ENCODE measurements around the gene CIROP. TPM values are rescaled to one million over a fixed set of nuclear protein-coding genes. Genes with fewer than 3 reads are reported as not detected.

The CIROP gene
- total RNA-seq, 1 experiment from 2014 or later = 0.11 TPM

DNA sequence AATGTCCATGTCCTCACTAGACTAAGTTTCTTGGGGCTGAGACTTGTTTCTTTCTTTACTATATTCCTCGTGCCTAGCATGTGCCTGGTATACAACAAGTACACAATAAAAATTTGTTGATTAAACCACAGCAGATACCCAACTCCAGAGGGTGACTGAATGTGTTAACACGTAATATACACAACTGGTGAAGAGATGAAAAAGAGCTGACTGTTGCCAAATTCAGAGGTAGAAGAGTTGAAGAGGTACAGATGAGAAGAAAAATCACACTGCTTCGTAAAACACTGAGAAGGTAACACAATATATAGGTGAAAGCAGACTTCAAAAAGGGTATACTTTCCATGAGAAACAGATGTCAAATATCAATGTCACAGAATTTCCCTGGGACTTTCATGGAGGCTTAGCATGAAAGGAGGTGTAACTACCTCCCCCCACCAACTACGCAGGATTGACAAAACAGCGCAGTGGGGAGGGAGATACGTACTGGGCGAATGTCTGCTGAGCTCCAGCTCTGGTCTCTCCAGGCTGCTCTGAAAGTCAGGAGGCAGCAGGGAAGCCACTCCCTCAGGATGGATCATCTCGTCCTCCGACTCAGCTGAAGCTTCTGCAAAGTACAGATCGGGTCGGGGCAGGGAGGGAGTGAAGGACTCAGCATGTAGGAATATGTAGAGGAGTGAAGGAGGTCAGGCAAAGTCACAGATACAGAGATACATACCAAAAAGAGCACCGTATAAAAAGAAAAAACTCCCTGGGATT, 15.1 kb downstream of the CIROP start (continued):
- TF ChIP-seq, protein P1, sequence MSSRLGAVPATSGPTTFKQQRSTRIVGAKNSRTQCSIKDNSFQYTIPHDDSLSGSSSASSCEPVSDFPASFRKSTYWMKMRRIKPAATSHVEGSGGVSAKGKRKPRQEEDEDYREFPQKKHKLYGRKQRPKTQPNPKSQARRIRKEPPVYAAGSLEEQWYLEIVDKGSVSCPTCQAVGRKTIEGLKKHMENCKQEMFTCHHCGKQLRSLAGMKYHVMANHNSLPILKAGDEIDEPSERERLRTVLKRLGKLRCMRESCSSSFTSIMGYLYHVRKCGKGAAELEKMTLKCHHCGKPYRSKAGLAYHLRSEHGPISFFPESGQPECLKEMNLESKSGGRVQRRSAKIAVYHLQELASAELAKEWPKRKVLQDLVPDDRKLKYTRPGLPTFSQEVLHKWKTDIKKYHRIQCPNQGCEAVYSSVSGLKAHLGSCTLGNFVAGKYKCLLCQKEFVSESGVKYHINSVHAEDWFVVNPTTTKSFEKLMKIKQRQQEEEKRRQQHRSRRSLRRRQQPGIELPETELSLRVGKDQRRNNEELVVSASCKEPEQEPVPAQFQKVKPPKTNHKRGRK (CRISPR knock-in tag; IDR thresholded peaks at IDR 0.05; ENCODE audit: borderline replicate concordance) = no peak
- no peak for TF ChIP-seq TEAD4 (CRISPR knock-in tag; IDR thresholded peaks at IDR 0.05)

DNA sequence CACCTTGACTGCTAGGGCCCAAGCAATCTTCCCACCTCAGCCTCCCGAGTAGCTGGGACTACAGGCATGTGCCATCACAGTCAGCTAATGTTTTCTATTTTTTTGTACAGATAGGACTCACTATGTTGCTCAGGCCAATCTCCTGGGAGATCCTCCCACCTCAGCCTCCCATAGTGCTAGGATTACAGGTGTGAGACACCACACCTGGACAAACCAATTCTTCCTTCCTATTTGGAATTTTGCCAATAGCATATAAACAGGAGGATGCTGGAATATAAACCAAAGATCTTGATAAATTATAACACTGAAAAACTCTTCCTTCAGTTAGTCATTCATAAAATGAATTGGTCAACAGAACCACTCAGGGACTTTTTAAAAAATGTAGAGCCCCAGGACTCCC, 18.2 kb downstream of the CIROP start:
- Mint-ChIP-seq H3K27ac (no peak overlapping the region), H3K27me3 (ENCODE audit: low read depth) (no peaks in the 10 kb centered on the region), H3K4me1 (no peaks in the 10 kb centered on the region), H3K9me3 (no peaks in the 10 kb centered on the region), H3K36me3 (peaks cover 75% of the 10 kb centered on the region), H3K4me3 (no peak overlapping the region)
- ChIA-PET CTCF (interaction anchor here (5.0 kb wide), 1 partner anchor 18 kb away, joined by 20 read pairs; no protein-coding TSS in a partner anchor), POLR2A (no interaction called here)
- TF ChIP-seq ATF1 (CRISPR knock-in tag; IDR thresholded peaks at IDR 0.05) (no peak), HMGA2 (CRISPR knock-in tag; IDR thresholded peaks at IDR 0.05) (no peak), JUN (CRISPR knock-in tag; IDR thresholded peaks at IDR 0.05) (no peak)
- TF ChIP-seq, protein P2, sequence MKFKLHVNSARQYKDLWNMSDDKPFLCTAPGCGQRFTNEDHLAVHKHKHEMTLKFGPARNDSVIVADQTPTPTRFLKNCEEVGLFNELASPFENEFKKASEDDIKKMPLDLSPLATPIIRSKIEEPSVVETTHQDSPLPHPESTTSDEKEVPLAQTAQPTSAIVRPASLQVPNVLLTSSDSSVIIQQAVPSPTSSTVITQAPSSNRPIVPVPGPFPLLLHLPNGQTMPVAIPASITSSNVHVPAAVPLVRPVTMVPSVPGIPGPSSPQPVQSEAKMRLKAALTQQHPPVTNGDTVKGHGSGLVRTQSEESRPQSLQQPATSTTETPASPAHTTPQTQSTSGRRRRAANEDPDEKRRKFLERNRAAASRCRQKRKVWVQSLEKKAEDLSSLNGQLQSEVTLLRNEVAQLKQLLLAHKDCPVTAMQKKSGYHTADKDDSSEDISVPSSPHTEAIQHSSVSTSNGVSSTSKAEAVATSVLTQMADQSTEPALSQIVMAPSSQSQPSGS (CRISPR knock-in tag; IDR thresholded peaks at IDR 0.05; ENCODE audit: borderline replicate concordance, low read depth) = no peak
- TF ChIP-seq, protein P3, sequence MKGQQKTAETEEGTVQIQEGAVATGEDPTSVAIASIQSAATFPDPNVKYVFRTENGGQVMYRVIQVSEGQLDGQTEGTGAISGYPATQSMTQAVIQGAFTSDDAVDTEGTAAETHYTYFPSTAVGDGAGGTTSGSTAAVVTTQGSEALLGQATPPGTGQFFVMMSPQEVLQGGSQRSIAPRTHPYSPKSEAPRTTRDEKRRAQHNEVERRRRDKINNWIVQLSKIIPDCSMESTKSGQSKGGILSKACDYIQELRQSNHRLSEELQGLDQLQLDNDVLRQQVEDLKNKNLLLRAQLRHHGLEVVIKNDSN (CRISPR knock-in tag; IDR thresholded peaks at IDR 0.05) = no peak
- TF ChIP-seq, protein P4, sequence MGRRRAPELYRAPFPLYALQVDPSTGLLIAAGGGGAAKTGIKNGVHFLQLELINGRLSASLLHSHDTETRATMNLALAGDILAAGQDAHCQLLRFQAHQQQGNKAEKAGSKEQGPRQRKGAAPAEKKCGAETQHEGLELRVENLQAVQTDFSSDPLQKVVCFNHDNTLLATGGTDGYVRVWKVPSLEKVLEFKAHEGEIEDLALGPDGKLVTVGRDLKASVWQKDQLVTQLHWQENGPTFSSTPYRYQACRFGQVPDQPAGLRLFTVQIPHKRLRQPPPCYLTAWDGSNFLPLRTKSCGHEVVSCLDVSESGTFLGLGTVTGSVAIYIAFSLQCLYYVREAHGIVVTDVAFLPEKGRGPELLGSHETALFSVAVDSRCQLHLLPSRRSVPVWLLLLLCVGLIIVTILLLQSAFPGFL (CRISPR knock-in tag; IDR thresholded peaks at IDR 0.05; ENCODE audit: borderline replicate concordance) = no peak
- TF ChIP-seq, protein P5, sequence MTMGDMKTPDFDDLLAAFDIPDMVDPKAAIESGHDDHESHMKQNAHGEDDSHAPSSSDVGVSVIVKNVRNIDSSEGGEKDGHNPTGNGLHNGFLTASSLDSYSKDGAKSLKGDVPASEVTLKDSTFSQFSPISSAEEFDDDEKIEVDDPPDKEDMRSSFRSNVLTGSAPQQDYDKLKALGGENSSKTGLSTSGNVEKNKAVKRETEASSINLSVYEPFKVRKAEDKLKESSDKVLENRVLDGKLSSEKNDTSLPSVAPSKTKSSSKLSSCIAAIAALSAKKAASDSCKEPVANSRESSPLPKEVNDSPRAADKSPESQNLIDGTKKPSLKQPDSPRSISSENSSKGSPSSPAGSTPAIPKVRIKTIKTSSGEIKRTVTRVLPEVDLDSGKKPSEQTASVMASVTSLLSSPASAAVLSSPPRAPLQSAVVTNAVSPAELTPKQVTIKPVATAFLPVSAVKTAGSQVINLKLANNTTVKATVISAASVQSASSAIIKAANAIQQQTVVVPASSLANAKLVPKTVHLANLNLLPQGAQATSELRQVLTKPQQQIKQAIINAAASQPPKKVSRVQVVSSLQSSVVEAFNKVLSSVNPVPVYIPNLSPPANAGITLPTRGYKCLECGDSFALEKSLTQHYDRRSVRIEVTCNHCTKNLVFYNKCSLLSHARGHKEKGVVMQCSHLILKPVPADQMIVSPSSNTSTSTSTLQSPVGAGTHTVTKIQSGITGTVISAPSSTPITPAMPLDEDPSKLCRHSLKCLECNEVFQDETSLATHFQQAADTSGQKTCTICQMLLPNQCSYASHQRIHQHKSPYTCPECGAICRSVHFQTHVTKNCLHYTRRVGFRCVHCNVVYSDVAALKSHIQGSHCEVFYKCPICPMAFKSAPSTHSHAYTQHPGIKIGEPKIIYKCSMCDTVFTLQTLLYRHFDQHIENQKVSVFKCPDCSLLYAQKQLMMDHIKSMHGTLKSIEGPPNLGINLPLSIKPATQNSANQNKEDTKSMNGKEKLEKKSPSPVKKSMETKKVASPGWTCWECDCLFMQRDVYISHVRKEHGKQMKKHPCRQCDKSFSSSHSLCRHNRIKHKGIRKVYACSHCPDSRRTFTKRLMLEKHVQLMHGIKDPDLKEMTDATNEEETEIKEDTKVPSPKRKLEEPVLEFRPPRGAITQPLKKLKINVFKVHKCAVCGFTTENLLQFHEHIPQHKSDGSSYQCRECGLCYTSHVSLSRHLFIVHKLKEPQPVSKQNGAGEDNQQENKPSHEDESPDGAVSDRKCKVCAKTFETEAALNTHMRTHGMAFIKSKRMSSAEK (CRISPR knock-in tag; IDR thresholded peaks at IDR 0.05; ENCODE audit: borderline replicate concordance) = no peak
- TF ChIP-seq, protein P6, sequence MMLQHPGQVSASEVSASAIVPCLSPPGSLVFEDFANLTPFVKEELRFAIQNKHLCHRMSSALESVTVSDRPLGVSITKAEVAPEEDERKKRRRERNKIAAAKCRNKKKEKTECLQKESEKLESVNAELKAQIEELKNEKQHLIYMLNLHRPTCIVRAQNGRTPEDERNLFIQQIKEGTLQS (CRISPR knock-in tag; conservative IDR thresholded peaks at IDR 0.05) = no peak
- TF ChIP-seq, protein P7, sequence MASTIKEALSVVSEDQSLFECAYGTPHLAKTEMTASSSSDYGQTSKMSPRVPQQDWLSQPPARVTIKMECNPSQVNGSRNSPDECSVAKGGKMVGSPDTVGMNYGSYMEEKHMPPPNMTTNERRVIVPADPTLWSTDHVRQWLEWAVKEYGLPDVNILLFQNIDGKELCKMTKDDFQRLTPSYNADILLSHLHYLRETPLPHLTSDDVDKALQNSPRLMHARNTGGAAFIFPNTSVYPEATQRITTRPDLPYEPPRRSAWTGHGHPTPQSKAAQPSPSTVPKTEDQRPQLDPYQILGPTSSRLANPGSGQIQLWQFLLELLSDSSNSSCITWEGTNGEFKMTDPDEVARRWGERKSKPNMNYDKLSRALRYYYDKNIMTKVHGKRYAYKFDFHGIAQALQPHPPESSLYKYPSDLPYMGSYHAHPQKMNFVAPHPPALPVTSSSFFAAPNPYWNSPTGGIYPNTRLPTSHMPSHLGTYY (CRISPR knock-in tag; IDR thresholded peaks at IDR 0.05) = no peak
- DNase-seq (ENCODE audit: low spot score) (no peak), ATAC-seq (no peak)

All from WTC11 (cell line).